NB4 (cell line): ENCODE results near the gene C1orf94.

Experiments used
- DNase-seq: peaks from one replicate; pipeline ENCODE4 v3.0.0; 2010; ENCODE audit warnings: low read depth
- H3K4me3 ChIP-seq: one replicate; pipeline ENCODE4 v1.5.1; 2011; ENCODE audit warnings: mild to moderate bottlenecking, low read depth, low read length, moderate library complexity
- CTCF ChIP-seq: IDR thresholded peaks from one replicate; pipeline ENCODE4 v1.5.1; 2012; ENCODE audit warnings: low read depth, low read length
- MAX ChIP-seq: IDR thresholded peaks from 2 replicates; pipeline ENCODE4 v1.6.1; 2011; ENCODE audit warnings: low read depth, low read length
- MYC ChIP-seq: IDR thresholded peaks from 2 replicates; pipeline ENCODE4 v1.6.1; 2011; ENCODE audit warnings: low read depth, low read length
- POLR2A ChIP-seq: IDR thresholded peaks from 2 replicates; pipeline ENCODE4 v1.6.1; 2011; ENCODE audit warnings: mild to moderate bottlenecking; ENCODE audit not compliant: insufficient read length; ENCODE audit errors: extremely low read depth

Gene C1orf94

GRCh38 chr1:34190692-34191091 lies 14.0 kb downstream of the C1orf94 start:
- DNase-seq = peak; percentile 22
- H3K4me3 ChIP-seq = no peak overlapping the region
- TF ChIP-seq CTCF = no peak
- TF ChIP-seq MAX = no peak
- no peak for TF ChIP-seq POLR2A
- TF ChIP-seq MYC = no peak

- no peak overlapping the region for H3K4me3 ChIP-seq
- DNase-seq = no peak
- TF ChIP-seq MYC = no peak
- TF ChIP-seq POLR2A = no peak
- no peak for TF ChIP-seq CTCF
Observed at GRCh38 chr1:34192621-34193020, 15.9 kb downstream of the C1orf94 start.

- no peak overlapping the region for H3K4me3 ChIP-seq
- DNase-seq = no peak
- TF ChIP-seq MAX (no peak), POLR2A (no peak), MYC (no peak), CTCF (no peak)
Observed at GRCh38 chr1:34199927-34200326, 23.2 kb downstream of the C1orf94 start.

GRCh38 chr1:34212673-34213072 lies 36.0 kb downstream of the C1orf94 start:
- DNase-seq = no peak
- TF ChIP-seq MYC (no peak), CTCF (no peak), MAX (no peak), POLR2A (no peak)
- no peak overlapping the region for H3K4me3 ChIP-seq

- no peak overlapping the region for H3K4me3 ChIP-seq
- no peak for DNase-seq
- no peak for TF ChIP-seq MAX
- TF ChIP-seq POLR2A = no peak
- no peak for TF ChIP-seq MYC
- TF ChIP-seq CTCF = no peak
Observed at GRCh38 chr1:34213956-34214355, 37.2 kb downstream of the C1orf94 start.

- TF ChIP-seq CTCF (no peak), MAX (no peak), MYC (no peak), POLR2A (no peak)
- DNase-seq = no peak
- no peak overlapping the region for H3K4me3 ChIP-seq
Observed at GRCh38 chr1:34231441-34231840, 54.7 kb downstream of the C1orf94 start.
